Cerebellar cortex (tissue), 1 donor: ENCODE data around the gene MBTPS1.

Source experiments
- DNase-seq: peaks from one replicate; pipeline ENCODE4 v3.0.0-alpha.2; 2015; ENCODE audit warnings: low spot score

The MBTPS1 gene

GRCh38 chr16:84053237-84053636, 63.5 kb downstream of the MBTPS1 start:
- DNase-seq = no peak

- no peak for DNase-seq
Observed at GRCh38 chr16:84052071-84052622, 64.6 kb downstream of the MBTPS1 start.

GRCh38 chr16:84050316-84050715, 66.4 kb downstream of the MBTPS1 start:
- DNase-seq = no peak

- DNase-seq = no peak
Observed at GRCh38 chr16:84049403-84050060, 67.2 kb downstream of the MBTPS1 start.

- DNase-seq = no peak
Observed at GRCh38 chr16:84048871-84049270, 67.9 kb downstream of the MBTPS1 start.

- no peak for DNase-seq
Observed at GRCh38 chr16:84048270-84048669, 68.5 kb downstream of the MBTPS1 start.

GRCh38 chr16:84047626-84048025, 69.1 kb downstream of the MBTPS1 start:
- no peak for DNase-seq

- no peak for DNase-seq
Observed at GRCh38 chr16:84047206-84047605, 69.5 kb downstream of the MBTPS1 start.

GRCh38 chr16:84045818-84046470, 70.8 kb downstream of the MBTPS1 start:
- no peak for DNase-seq

GRCh38 chr16:84045001-84045817, 71.5 kb downstream of the MBTPS1 start:
- DNase-seq = no peak

- peak; percentile 35 for DNase-seq
Observed at GRCh38 chr16:84044118-84044488, 72.6 kb downstream of the MBTPS1 start.

- DNase-seq = no peak
Observed at GRCh38 chr16:84043486-84044117, 73.1 kb downstream of the MBTPS1 start.

- no peak for DNase-seq
Observed at GRCh38 chr16:84042879-84043485, 73.8 kb downstream of the MBTPS1 start.

- DNase-seq = no peak
Observed at GRCh38 chr16:84042308-84042878, 74.3 kb downstream of the MBTPS1 start, which contains the start of gene SLC38A8. TSS of gene SLC38A8 (minus strand) at chr16:84042795. CDS start at chr16:84042157, 638 bp downstream.

GRCh38 chr16:84041881-84042280, 74.9 kb downstream of the MBTPS1 start:
- no peak for DNase-seq

GRCh38 chr16:84040823-84041820, 75.6 kb downstream of the MBTPS1 start:
- peak; percentile 16 for DNase-seq

- no peak for DNase-seq
Observed at GRCh38 chr16:84040226-84040822, 76.4 kb downstream of the MBTPS1 start.

- no peak for DNase-seq
Observed at GRCh38 chr16:84039696-84040095, 77.0 kb downstream of the MBTPS1 start.

GRCh38 chr16:84038469-84038868, 78.3 kb downstream of the MBTPS1 start:
- no peak for DNase-seq

- no peak for DNase-seq
Observed at GRCh38 chr16:84036982-84037425, 79.7 kb downstream of the MBTPS1 start.
